Stomach (tissue), 9 donors: ENCODE results near the gene ATP8A2. TPM values are rescaled to one million over a fixed set of nuclear protein-coding genes. Genes with fewer than 3 reads are reported as not detected.

ENCODE experiments used
- DNase-seq, 2 donors: peaks; one replicate each; pipeline versions ENCODE4 v3.0.0 to v3.0.0-alpha.2; 2013 to 2019
- H3K27ac ChIP-seq, 5 donors: fragments of 200-600 bp in 4 of 5; sonication (generic) in 4 of 5; one replicate each; pipeline ENCODE4 v1.5.1; 2013 to 2019; ENCODE audit warnings: mild to moderate bottlenecking in 1 of 5, moderate library complexity in 1 of 5
- H3K27me3 ChIP-seq, 3 donors: fragments of 200-600 bp; sonication (generic); one replicate each; pipeline ENCODE4 v1.5.1; 2017 to 2019; ENCODE audit warnings: mixed run types in 1 of 3
- H3K36me3 ChIP-seq, 4 donors: fragments of 200-600 bp; sonication (generic); 1 replicate in 3 of 4; 2 replicates in 1 of 4; pipeline ENCODE4 v1.5.1; 2016 to 2019
- H3K4me1 ChIP-seq, 4 donors: fragments of 200-600 bp; sonication (generic); one replicate each; pipeline ENCODE4 v1.5.1; 2016 to 2019
- H3K4me3 ChIP-seq, 4 donors: fragments of 200-600 bp; sonication (generic) in 3 of 4; one replicate each; pipeline ENCODE4 v1.5.1; 2016 to 2019; ENCODE audit warnings: mild to moderate bottlenecking in 1 of 4
- H3K9me3 ChIP-seq, 4 donors: fragments of 200-600 bp; sonication (generic); one replicate each; pipeline ENCODE4 v1.5.1; 2016 to 2019
- EP300 ChIP-seq: sonication (generic); formaldehyde crosslinking; IDR thresholded peaks from one replicate; pipeline ENCODE4 v1.6.1; 2017; ENCODE audit warnings: antibody characterized with exemption
- POLR2A ChIP-seq, 4 donors: fragments of 450-650 bp; IDR thresholded peaks; one replicate each; pipeline ENCODE4 v1.6.1; 2016; ENCODE audit warnings: antibody characterized with exemption in 4 of 4, control low read depth in 2 of 4, mild to moderate bottlenecking in 1 of 4, moderate library complexity in 1 of 4
- POLR2AphosphoS5 ChIP-seq, 3 donors: sonication (generic); formaldehyde crosslinking; IDR thresholded peaks; one replicate each; pipeline ENCODE4 v1.6.1; 2016; ENCODE audit warnings: antibody characterized with exemption in 3 of 3
- WGBS, 5 donors: extraction: QIAGEN DNeasy Blood & Tissue Kit in 3 of 5; methylation state at CpG; one replicate each; pipeline versions ENCODE4 v1.1.5 to v1.1.7; 2013 to 2018; 5-methylcytosine and 5-hydroxymethylcytosine counted together
- intact Hi-C: fragments of 100-400 bp; cut with DNase I; formaldehyde crosslinking; loops from one replicate; pipeline ENCODE4 v1.15.1; 2023; ENCODE audit warnings: low total_unique reads
- polyA plus RNA-seq, 3 donors: library from polyadenylated mRNA; stranded (reverse); fragments of 200-250 nt; gene quantifications; one replicate each; pipeline ENCODE4 v1.2.3, GENCODE V29; 2013
- total RNA-seq, 5 donors: library from RNA; depleted of rRNA; stranded (reverse); fragments of >200 nt; gene quantifications; one replicate each; pipeline versions ENCODE4 v1.1.0 to v1.2.3, GENCODE V29; 2014 to 2016
- TF ChIP-seq, protein P1 (sequence below), 7 experiments: fragments of 450-650 bp in 4 of 7; fragments of 200-600 bp in 3 of 7; sonication (generic) in 3 of 7; IDR thresholded peaks; one replicate each; pipeline ENCODE4 v1.5.1; 2016 to 2019; ENCODE audit warnings: antibody characterized with exemption in 7 of 7, control low read depth in 2 of 7, mild to moderate bottlenecking in 1 of 7
- donor health status: healthy with polysubstance abuse.
- donor health status: Bipolar disorder and iron deficiency.
- donor health status: healthy.

Gene ATP8A2
- total and polyA plus RNA-seq, 8 donors = 0.12 to 3.5 (median 0.20) TPM; not detected in 3

GRCh38 chr13:25394402-25395060, 22.8 kb downstream of the ATP8A2 start:
- intact Hi-C loops = no loop called here
- no peaks in the 10 kb centered on the region for H3K36me3 ChIP-seq
- 48 to 56% (median 55%) methylated on average over 4 of the region's 4 CpGs for WGBS, 5 donors
- H3K4me1 ChIP-seq = no peaks in the 10 kb centered on the region
- TF ChIP-seq, protein P1, sequence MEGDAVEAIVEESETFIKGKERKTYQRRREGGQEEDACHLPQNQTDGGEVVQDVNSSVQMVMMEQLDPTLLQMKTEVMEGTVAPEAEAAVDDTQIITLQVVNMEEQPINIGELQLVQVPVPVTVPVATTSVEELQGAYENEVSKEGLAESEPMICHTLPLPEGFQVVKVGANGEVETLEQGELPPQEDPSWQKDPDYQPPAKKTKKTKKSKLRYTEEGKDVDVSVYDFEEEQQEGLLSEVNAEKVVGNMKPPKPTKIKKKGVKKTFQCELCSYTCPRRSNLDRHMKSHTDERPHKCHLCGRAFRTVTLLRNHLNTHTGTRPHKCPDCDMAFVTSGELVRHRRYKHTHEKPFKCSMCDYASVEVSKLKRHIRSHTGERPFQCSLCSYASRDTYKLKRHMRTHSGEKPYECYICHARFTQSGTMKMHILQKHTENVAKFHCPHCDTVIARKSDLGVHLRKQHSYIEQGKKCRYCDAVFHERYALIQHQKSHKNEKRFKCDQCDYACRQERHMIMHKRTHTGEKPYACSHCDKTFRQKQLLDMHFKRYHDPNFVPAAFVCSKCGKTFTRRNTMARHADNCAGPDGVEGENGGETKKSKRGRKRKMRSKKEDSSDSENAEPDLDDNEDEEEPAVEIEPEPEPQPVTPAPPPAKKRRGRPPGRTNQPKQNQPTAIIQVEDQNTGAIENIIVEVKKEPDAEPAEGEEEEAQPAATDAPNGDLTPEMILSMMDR (IDR thresholded peaks at IDR 0.05) = no peak
- no peak for TF ChIP-seq EP300
- TF ChIP-seq POLR2A (IDR thresholded peaks at IDR 0.05) = no peak
- no peak for TF ChIP-seq POLR2AphosphoS5 (IDR thresholded peaks at IDR 0.05)
- H3K4me3 ChIP-seq = no peak overlapping the region
- H3K9me3 ChIP-seq = no peaks in the 10 kb centered on the region
- H3K27ac ChIP-seq = no peak overlapping the region
- no peaks in the 10 kb centered on the region for H3K27me3 ChIP-seq
- no peak for DNase-seq

DNA sequence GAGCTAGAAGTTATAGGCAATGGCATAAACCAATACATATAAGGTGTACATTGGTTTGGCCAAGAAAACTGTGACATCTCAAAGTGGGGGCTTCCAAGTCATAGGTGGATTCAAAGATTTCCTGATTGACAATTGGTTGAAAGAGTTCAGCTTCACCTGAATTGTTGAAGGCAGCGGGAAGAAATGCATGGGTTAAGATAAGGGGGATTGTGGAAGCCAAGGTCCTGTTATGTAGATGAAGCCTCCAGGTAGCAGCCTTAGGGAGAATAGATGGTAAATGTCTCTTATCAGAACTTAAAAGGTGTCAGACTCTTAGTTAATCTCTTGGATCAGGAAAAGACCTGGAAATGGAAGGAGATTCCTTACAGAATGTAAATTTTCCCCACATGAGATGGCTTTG, 26.0 kb downstream of the ATP8A2 start:
- no peaks in the 10 kb centered on the region for H3K36me3 ChIP-seq
- no peaks in the 10 kb centered on the region for H3K9me3 ChIP-seq
- no peak overlapping the region for H3K27ac ChIP-seq
- WGBS, 5 donors = 52 to 70% (median 61%) methylated on average over 1 of the region's 1 CpG
- H3K27me3 ChIP-seq = no peaks in the 10 kb centered on the region
- TF ChIP-seq POLR2A (IDR thresholded peaks at IDR 0.05) (no peak), EP300 (no peak), POLR2AphosphoS5 (IDR thresholded peaks at IDR 0.05) (no peak)
- TF ChIP-seq, protein P1 (IDR thresholded peaks at IDR 0.05) = no peak
- intact Hi-C loops = no loop called here
- no peaks in the 10 kb centered on the region for H3K4me1 ChIP-seq
- H3K4me3 ChIP-seq = no peak overlapping the region
- DNase-seq = no peak

DNA sequence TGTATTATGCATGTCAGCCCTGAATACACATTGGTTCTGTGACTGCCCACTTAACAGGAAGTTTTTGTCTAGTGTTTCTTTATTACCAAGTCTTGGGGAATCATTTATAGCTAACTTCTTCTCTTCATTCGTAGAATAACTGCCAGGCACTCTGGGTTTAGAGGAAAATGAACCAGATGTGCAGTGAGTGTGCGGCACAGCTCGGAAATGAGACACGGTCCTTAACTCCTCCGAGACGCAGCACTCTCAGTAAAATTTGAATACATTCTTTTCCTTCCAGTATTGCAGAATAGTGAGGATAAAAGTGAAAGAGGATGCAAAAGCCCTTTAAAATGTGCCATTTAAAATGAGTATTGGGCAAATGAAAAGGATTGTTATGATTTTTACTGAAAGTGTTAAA, 29.2 kb downstream of the ATP8A2 start:
- no peaks in the 10 kb centered on the region for H3K27me3 ChIP-seq
- intact Hi-C loops = no loop called here
- no peak overlapping the region for H3K4me3 ChIP-seq
- H3K4me1 ChIP-seq = no peaks in the 10 kb centered on the region
- 66 to 81% (median 76%) methylated on average over 6 of the region's 6 CpGs for WGBS, 5 donors
- TF ChIP-seq EP300 (no peak), POLR2AphosphoS5 (IDR thresholded peaks at IDR 0.05) (no peak), POLR2A (IDR thresholded peaks at IDR 0.05) (no peak)
- TF ChIP-seq, protein P1 (IDR thresholded peaks at IDR 0.05) = no peak
- no peak for DNase-seq
- no peaks in the 10 kb centered on the region for H3K9me3 ChIP-seq
- H3K36me3 ChIP-seq = no peaks in the 10 kb centered on the region
- no peak overlapping the region for H3K27ac ChIP-seq

DNA sequence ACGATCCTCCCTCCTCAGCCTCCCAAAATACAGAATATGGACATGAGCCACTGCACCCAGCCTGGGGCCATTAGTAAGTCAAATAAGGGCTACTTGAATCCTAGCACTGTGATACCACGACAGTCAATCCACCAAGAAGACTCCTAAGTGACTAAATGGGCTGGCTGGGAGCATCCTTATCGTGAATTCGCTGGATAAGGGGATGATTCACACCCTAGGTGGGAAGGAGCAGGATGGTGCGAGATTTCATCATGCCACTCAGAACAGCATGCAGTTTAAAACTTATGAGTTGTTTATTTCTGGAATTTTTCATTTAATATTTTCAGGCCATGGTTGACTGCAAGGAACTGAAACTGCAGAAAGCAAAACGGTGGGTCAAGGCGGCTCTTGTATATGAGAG, 30.2 kb downstream of the ATP8A2 start:
- WGBS, 5 donors = 76 to 85% (median 84%) methylated on average over 7 of the region's 7 CpGs

More for the DNA sequence above, 30.2 kb downstream of the ATP8A2 start:
- H3K36me3 ChIP-seq = no peaks in the 10 kb centered on the region
- TF ChIP-seq, protein P1 (IDR thresholded peaks at IDR 0.05) = no peak
- TF ChIP-seq POLR2AphosphoS5 (IDR thresholded peaks at IDR 0.05) (no peak), POLR2A (IDR thresholded peaks at IDR 0.05) (no peak), EP300 (no peak)
- no peaks in the 10 kb centered on the region for H3K4me1 ChIP-seq
- intact Hi-C loops = no loop called here
- DNase-seq = no peak
- no peaks in the 10 kb centered on the region for H3K27me3 ChIP-seq
- H3K27ac ChIP-seq = no peak overlapping the region
- no peak overlapping the region for H3K4me3 ChIP-seq
- no peaks in the 10 kb centered on the region for H3K9me3 ChIP-seq
